WTC11 (cell line): ENCODE measurements around the gene KISS1R. TPM values are rescaled to one million over a fixed set of nuclear protein-coding genes. Genes with fewer than 3 reads are reported as not detected.

ENCODE experiments used
- ATAC-seq: fragments of 200-7000 bp; cut with Tn5 transposase; 2 replicates; pipeline ENCODE4 v1.10.0; 2021; ENCODE audit warnings: mild to moderate bottlenecking, moderate library complexity
- CTCF ChIA-PET: fragments of 300-600 bp; sonication (Branson Sonifier 250); formaldehyde crosslinking; loops from one replicate; lab custom pipeline; 2021; ENCODE audit warnings: antibody characterized with exemption; lab: Charles Lee
- POLR2A ChIA-PET: fragments of 350-600 bp; sonication (Branson Sonifier 250); formaldehyde crosslinking; loops from one replicate; lab custom pipeline; 2021; ENCODE audit warnings: antibody characterized with exemption; lab: Charles Lee
- DNase-seq: peaks from one replicate; pipeline ENCODE4 v3.0.0; 2021; ENCODE audit warnings: low spot score
- H3K27ac Mint-ChIP-seq: 2 replicates; pipeline ENCODE4 v1.8.0; 2021; ENCODE audit warnings: mixed read lengths
- H3K27me3 Mint-ChIP-seq: 2 replicates; pipeline ENCODE4 v1.8.0; 2021; ENCODE audit warnings: low read depth, mild to moderate bottlenecking, moderate library complexity, mixed read lengths
- H3K36me3 Mint-ChIP-seq: 2 replicates; pipeline ENCODE4 v1.8.0; 2021; ENCODE audit warnings: mixed read lengths
- H3K4me1 Mint-ChIP-seq: 2 replicates; pipeline ENCODE4 v1.8.0; 2022; ENCODE audit warnings: mixed read lengths
- H3K4me3 Mint-ChIP-seq: 2 replicates; pipeline ENCODE4 v1.8.0; 2021; ENCODE audit warnings: mild to moderate bottlenecking, moderate library complexity, mixed read lengths
- H3K9me3 Mint-ChIP-seq: 2 replicates; pipeline ENCODE4 v1.8.0; 2021; ENCODE audit warnings: mixed read lengths
- AFF4 ChIP-seq: sonication (generic); formaldehyde crosslinking; IDR thresholded peaks from 2 replicates; pipeline ENCODE4 v1.8.1; 2023; ENCODE audit warnings: mild to moderate bottlenecking, missing genetic modification reagents, borderline replicate concordance
- ATF1 ChIP-seq: sonication (generic); formaldehyde crosslinking; IDR thresholded peaks from 2 replicates; pipeline ENCODE4 v1.8.1; 2023; ENCODE audit warnings: mild to moderate bottlenecking, moderate library complexity, missing genetic modification reagents
- CREB1 ChIP-seq: sonication (generic); formaldehyde crosslinking; IDR thresholded peaks from 2 replicates; pipeline ENCODE4 v1.8.0; 2023; ENCODE audit warnings: mild to moderate bottlenecking, missing genetic modification reagents
- ELF4 ChIP-seq: sonication (generic); formaldehyde crosslinking; IDR thresholded peaks from 2 replicates; pipeline ENCODE4 v1.8.1; 2022; ENCODE audit warnings: low read depth, mild to moderate bottlenecking, moderate library complexity, missing genetic modification reagents
- FOXK1 ChIP-seq: sonication (generic); formaldehyde crosslinking; IDR thresholded peaks from 2 replicates; pipeline ENCODE4 v1.8.0; 2022; ENCODE audit warnings: mild to moderate bottlenecking, moderate library complexity, missing genetic modification reagents
- FOXP1 ChIP-seq: sonication (generic); formaldehyde crosslinking; IDR thresholded peaks from 2 replicates; pipeline ENCODE4 v1.8.0; 2022; ENCODE audit warnings: missing genetic modification reagents, mild to moderate bottlenecking, moderate library complexity, borderline replicate concordance
- JAZF1 ChIP-seq: fragments of 250-450 bp; sonication (Bioruptor Pico); IDR thresholded peaks from 2 replicates; pipeline ENCODE4 v1.9.0; 2021; ENCODE audit warnings: moderate library complexity, mild to moderate bottlenecking, inconsistent platforms
- MAX ChIP-seq: sonication (generic); formaldehyde crosslinking; IDR thresholded peaks from 2 replicates; pipeline ENCODE4 v1.8.0; 2022; ENCODE audit warnings: mild to moderate bottlenecking, missing genetic modification reagents
- MYBL2 ChIP-seq: sonication (generic); formaldehyde crosslinking; IDR thresholded peaks from 2 replicates; pipeline ENCODE4 v1.8.1; 2023; ENCODE audit warnings: mild to moderate bottlenecking, moderate library complexity, missing genetic modification reagents
- PREB ChIP-seq: sonication (generic); formaldehyde crosslinking; IDR thresholded peaks from 2 replicates; pipeline ENCODE4 v1.8.1; 2022; ENCODE audit warnings: mild to moderate bottlenecking, missing genetic modification reagents, moderate library complexity, borderline replicate concordance
- SOX15 ChIP-seq: fragments of 250-450 bp; sonication (Bioruptor Pico); IDR thresholded peaks from 2 replicates; pipeline ENCODE4 v1.9.0; 2021; ENCODE audit warnings: mild to moderate bottlenecking
- TP53 ChIP-seq: sonication (generic); formaldehyde crosslinking; IDR thresholded peaks from 2 replicates; pipeline ENCODE4 v1.8.1; 2023; ENCODE audit warnings: mild to moderate bottlenecking, missing genetic modification reagents
- ZMAT4 ChIP-seq: fragments of 250-450 bp; sonication (Bioruptor Pico); IDR thresholded peaks from 2 replicates; pipeline ENCODE4 v1.9.0; 2021; ENCODE audit warnings: mild to moderate bottlenecking
- ZNF138 ChIP-seq: sonication (generic); formaldehyde crosslinking; conservative IDR thresholded peaks from 2 replicates; pipeline ENCODE4 v1.8.1; 2022; ENCODE audit warnings: mild to moderate bottlenecking, moderate library complexity, missing genetic modification reagents
- ZNF423 ChIP-seq: fragments of 250-450 bp; sonication (Bioruptor Pico); IDR thresholded peaks from 2 replicates; pipeline ENCODE4 v2.1.2; 2022; ENCODE audit warnings: mild to moderate bottlenecking, moderate library complexity
- ZNF425 ChIP-seq: fragments of 250-450 bp; sonication (Bioruptor Pico); conservative IDR thresholded peaks from 2 replicates; pipeline ENCODE4 v1.9.0; 2021; ENCODE audit warnings: mild to moderate bottlenecking
- ZNF671 ChIP-seq: fragments of 250-450 bp; sonication (Bioruptor Pico); IDR thresholded peaks from 2 replicates; pipeline ENCODE4 v1.8.0; 2021; ENCODE audit warnings: mild to moderate bottlenecking
- ZSCAN18 ChIP-seq: fragments of 250-450 bp; sonication (Bioruptor Pico); IDR thresholded peaks from 2 replicates; pipeline ENCODE4 v2.1.2; 2022; ENCODE audit warnings: mild to moderate bottlenecking, moderate library complexity
- total RNA-seq: library from RNA; stranded (reverse); gene quantifications from 3 replicates; pipeline ENCODE4 v1.2.3, GENCODE V29; 2021

Gene KISS1R
- total RNA-seq, 1 experiment from 2014 or later: 2.9 TPM

- ChIA-PET POLR2A (no interaction called here), CTCF (no interaction called here)
- TF ChIP-seq ZNF671 (no peak), MYBL2 (CRISPR knock-in tag) (no peak), TP53 (no peak), ELF4 (no peak), AFF4 (CRISPR knock-in tag) (no peak), ZNF423 (CRISPR knock-in tag) (no peak), MAX (no peak), ZMAT4 (CRISPR knock-in tag) (no peak), FOXP1 (CRISPR knock-in tag) (no peak), FOXK1 (CRISPR knock-in tag) (no peak), PREB (CRISPR knock-in tag) (no peak), CREB1 (CRISPR knock-in tag) (no peak), SOX15 (CRISPR knock-in tag) (no peak), ATF1 (CRISPR knock-in tag) (no peak), ZNF425 (no peak), JAZF1 (CRISPR knock-in tag) (no peak), ZNF138 (CRISPR knock-in tag) (no peak), ZSCAN18 (CRISPR knock-in tag) (no peak)
- H3K27me3 Mint-ChIP-seq: no peaks in the 10 kb centered on the region
- H3K4me1 Mint-ChIP-seq: no peaks in the 10 kb centered on the region
- peaks cover 36% of the 10 kb centered on the region for H3K36me3 Mint-ChIP-seq
- peak overlapping the region; percentile 82 for H3K27ac Mint-ChIP-seq
- ATAC-seq (no peak), DNase-seq (no peak)
- no peak overlapping the region for H3K4me3 Mint-ChIP-seq
- no peaks in the 10 kb centered on the region for H3K9me3 Mint-ChIP-seq
Measured at GRCh38 chr19:939922-940321, 22.8 kb downstream of the KISS1R start.
